Sigmoid colon (tissue), 4 donors: Measurements from ENCODE around the gene SWSAP1.

Experiments
- CTCF ChIP-seq, 4 experiments: fragments of 450-650 bp in 3 of 4; fragments of 200-600 bp in 1 of 4; IDR thresholded peaks; one replicate each; pipeline ENCODE4 v1.5.1; 2016 to 2019; ENCODE audit warnings: antibody characterized with exemption in 4 of 4, mild to moderate bottlenecking in 3 of 4, moderate library complexity in 2 of 4
- POLR2AphosphoS5 ChIP-seq, 4 donors: sonication (generic); formaldehyde crosslinking; IDR thresholded peaks; one replicate each; pipeline ENCODE4 v1.6.1; 2017; ENCODE audit warnings: antibody characterized with exemption in 4 of 4

DNA sequence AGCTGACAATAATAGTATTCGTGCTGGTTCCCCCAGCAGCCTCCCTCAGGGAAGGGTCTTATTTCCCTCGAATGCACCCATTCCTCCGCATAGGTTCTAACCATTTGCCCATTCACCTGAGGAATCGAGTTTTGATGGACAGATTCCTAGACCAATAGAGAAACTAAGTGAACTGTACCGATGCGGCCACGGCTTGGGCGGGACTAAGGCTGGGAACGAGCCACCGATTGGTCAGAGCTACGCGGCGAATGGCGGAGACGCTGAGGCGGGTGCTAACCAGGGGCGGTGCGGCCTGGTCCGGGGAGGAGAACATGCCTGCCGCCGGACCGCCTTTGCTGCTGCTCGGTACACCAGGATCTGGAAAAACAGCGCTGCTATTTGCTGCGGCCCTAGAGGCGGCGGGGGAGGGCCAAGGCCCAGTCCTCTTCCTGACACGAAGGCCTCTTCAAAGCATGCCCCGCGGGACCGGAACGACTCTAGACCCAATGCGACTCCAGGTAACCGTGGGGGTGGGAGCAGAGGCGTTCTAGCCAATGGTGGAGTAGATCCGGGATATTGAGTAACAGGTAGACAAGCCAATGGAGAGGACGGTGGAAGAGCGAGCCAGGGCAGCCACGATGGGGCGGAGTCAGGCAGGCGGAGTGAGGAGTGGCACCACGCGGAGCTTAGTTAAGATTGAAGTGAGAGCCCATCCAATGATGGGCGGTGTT lies at the start of gene SWSAP1:
- no peak for TF ChIP-seq CTCF (IDR thresholded peaks at IDR 0.05)
- TF ChIP-seq POLR2AphosphoS5 (IDR thresholded peaks at IDR 0.05) = peak in 3 of 4 donors; percentile 3 to 48 (median 38)
